A549 treated with CORT108297 at 1 μM for 4 hours (cell line): Measurements from ENCODE around the gene PPIP5K2. TPM values are rescaled to one million over a fixed set of nuclear protein-coding genes. Genes with fewer than 3 reads are reported as not detected.

Experiments used
- total RNA-seq: library from RNA; stranded (reverse); fragments of 200-300 nt; extraction: Qiagen RNA extraction; gene quantifications from 5 replicates; pipeline ENCODE4 v1.2.3, GENCODE V29; 2022

The PPIP5K2 gene
- total RNA-seq, result 16.1 to 23.9 TPM (median 22.0 TPM) in 5 replicates

DNA sequence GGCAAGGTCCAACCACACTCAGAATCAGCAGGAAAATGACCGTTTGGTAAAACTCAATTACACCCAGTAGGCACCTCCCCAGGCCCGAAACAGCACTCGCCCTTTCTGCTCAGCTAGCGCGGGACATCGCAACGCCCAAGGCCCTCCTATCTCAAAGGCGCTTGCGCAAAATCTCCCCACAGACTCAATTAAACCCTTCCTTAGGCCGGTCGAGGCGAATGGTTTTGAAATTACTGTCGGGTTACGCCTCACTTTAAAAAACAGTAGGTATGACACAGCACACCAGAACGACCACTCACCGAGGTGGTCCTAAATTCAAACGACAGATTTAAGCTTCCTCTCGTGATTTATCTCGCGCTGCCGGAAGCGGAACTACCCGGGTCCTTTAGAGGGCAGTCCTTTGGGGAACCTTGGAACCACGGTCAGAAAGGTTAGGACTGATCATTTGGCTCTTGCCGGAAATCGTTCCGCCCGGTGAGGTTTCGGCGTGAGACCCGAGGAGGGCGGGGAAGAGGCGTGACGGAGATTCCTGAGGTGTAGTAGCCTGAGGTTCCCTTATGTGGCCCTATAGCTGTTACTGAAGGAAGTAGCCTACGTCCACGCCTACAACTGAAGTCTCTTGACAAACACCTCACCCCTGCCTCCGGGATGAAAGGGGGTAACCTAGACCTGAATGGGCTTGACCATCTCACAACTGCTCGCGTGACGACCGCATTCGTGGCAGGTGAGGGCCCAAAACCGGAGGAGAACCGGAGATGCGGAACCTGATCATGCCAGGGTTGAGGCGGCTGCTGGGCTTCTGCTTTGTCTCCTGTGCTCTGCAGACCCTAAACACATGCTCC lies at the start of gene PPIP5K2, which contains the start of gene GIN1:
Gene PPIP5K2 (plus strand): TSS at position 537 of the 842 bp plus-strand sequence. CDS start 9,289 bp downstream, outside the sequence.
Gene GIN1 (minus strand): TSS at position 374 of the 842 bp plus-strand sequence. CDS start 11,431 bp downstream, outside the sequence.

DNA sequence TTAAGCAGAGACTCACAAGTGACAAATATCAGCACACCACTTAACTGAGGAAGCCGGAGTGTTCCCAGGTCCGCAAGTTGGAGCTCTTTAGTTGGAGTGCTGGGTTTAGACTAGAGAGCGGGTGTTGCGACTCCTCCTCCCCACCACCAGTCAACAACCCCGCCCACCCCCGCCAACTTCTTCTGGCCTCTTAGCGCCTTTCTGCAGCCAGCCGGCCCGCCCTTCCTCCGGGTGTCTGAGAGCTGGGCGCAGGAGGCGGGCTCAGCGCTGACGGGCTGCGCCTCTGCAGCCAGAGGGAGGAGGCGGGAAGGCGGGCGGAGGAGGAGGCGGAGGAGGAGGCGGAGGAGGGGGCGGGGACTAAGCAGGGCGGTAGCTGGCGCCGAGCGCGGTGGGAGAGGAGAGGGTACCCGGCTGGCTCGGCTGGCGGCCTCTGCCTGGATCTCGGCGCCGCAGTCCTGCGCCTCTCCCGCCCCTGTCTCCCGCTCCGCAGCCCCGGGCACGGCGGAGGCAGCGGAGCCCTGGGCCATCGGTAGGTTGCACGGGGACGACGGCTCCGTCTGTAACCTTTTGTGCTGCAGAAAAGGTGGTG lies 138.4 kb downstream of the PPIP5K2 start, which contains the start of gene MACIR:
Gene MACIR (plus strand): TSS at position 396 of the 589 bp plus-strand sequence. CDS start 17,157 bp downstream, outside the sequence.

Other genes with a start within 250 kb of the PPIP5K2 start
- gene GIN1, start 163 bp upstream of the PPIP5K2 start, total RNA-seq, result 3.2 to 10.1 TPM (median 4.3 TPM) in 5 replicates
- 17.1 to 20.5 TPM (median 20.2 TPM) in 5 replicates for gene MACIR, start 138.5 kb downstream of the PPIP5K2 start, total RNA-seq